ENCODE data around the gene BAK1. TPM values are rescaled to one million over a fixed set of nuclear protein-coding genes. Genes with fewer than 3 reads are reported as not detected.

Gene BAK1
- polyA plus RNA-seq, 5 donors, result 13.6 to 20.3 (median 16.8) TPM

GRCh38 chr6:33589392-33589730 is 9.3 kb upstream of the BAK1 start:
- DNase-seq, result peak in 1 of 2 donors; percentile 31

GRCh38 chr6:33588894-33589293 is 8.8 kb upstream of the BAK1 start:
- no peak for DNase-seq

GRCh38 chr6:33587529-33587928 is 7.5 kb upstream of the BAK1 start:
- DNase-seq, result no peak

- no peak for DNase-seq
Measured at GRCh38 chr6:33586108-33586640, 6.1 kb upstream of the BAK1 start.

- peak in 1 of 2 donors; percentile 72 for DNase-seq
Measured at GRCh38 chr6:33585403-33586107, 5.5 kb upstream of the BAK1 start.

GRCh38 chr6:33584700-33585402 is 4.8 kb upstream of the BAK1 start:
- DNase-seq, result no peak

GRCh38 chr6:33583591-33584155 is 3.6 kb upstream of the BAK1 start:
- no peak for DNase-seq

- DNase-seq, result no peak
Measured at GRCh38 chr6:33581186-33581585, 1.1 kb upstream of the BAK1 start.

- no peak for DNase-seq
Measured at GRCh38 chr6:33578588-33579011, 1.5 kb downstream of the BAK1 start.

- no peak for DNase-seq
Measured at GRCh38 chr6:33578164-33578563, 1.9 kb downstream of the BAK1 start.

GRCh38 chr6:33577718-33578117 is 2.4 kb downstream of the BAK1 start:
- no peak for DNase-seq

GRCh38 chr6:33577106-33577535 is 3.0 kb downstream of the BAK1 start:
- no peak for DNase-seq

GRCh38 chr6:33576668-33577067 is 3.4 kb downstream of the BAK1 start:
- DNase-seq, result no peak

- no peak for DNase-seq
Measured at GRCh38 chr6:33575211-33575610, 4.9 kb downstream of the BAK1 start.

GRCh38 chr6:33571637-33572316 is 8.3 kb downstream of the BAK1 start:
- no peak for DNase-seq

GRCh38 chr6:33570806-33571636 is 9.1 kb downstream of the BAK1 start:
- DNase-seq, result peak; percentile 67 to 70

GRCh38 chr6:33568826-33569570 is 11.1 kb downstream of the BAK1 start:
- no peak for DNase-seq

- DNase-seq, result no peak
Measured at GRCh38 chr6:33567836-33568235, 12.2 kb downstream of the BAK1 start.

GRCh38 chr6:33566182-33567084 is 13.6 kb downstream of the BAK1 start:
- DNase-seq, result no peak

- no peak for DNase-seq
Measured at GRCh38 chr6:33558801-33559200, 21.3 kb downstream of the BAK1 start.

Data from right lung (tissue), 5 donors.